OCI-LY7 (cell line): ENCODE results near the gene AMPH.
"Not testable (repeated sequence)": the region's sequence is repeated elsewhere in the genome, so short reads cannot be mapped to it uniquely, and the experiment has no call there.

Source experiments
- CTCF ChIP-seq: fragments of 200-600 bp; sonication (generic); conservative IDR thresholded peaks from 2 replicates; pipeline ENCODE4 v1.5.1; 2014; ENCODE audit warnings: mild to moderate bottlenecking, antibody characterized with exemption, low read length, moderate library complexity, mixed read lengths
- EZH2phosphoT487 ChIP-seq: fragments of 200-600 bp; sonication (generic); IDR thresholded peaks from 2 replicates; pipeline ENCODE4 v1.6.1; 2018; ENCODE audit warnings: low read depth, borderline replicate concordance, mild to moderate bottlenecking, mixed run types, antibody characterized with exemption, low read length, moderate library complexity, mixed read lengths

GRCh38 chr7:38341172-38341705 is 289.9 kb downstream of the AMPH start:
- peak; percentile 43 for TF ChIP-seq CTCF
- TF ChIP-seq EZH2phosphoT487, result not testable (repeated sequence)
